ENCODE measurements around the gene SHC1.

SHC1 gene

GRCh38 chr1:155011437-155012025, 41.0 kb upstream of the SHC1 start:
- no peak overlapping the region for H3K4me3 ChIP-seq (ENCODE audit: control insufficient read depth, low read depth, low read length)
- no peak for DNase-seq (ENCODE audit: low read depth)
- TF ChIP-seq CTCF (conservative IDR thresholded peaks at IDR 0.05; ENCODE audit: control insufficient read depth, insufficient read depth, low read depth, low read length) = no peak

GRCh38 chr1:155011004-155011416, 40.5 kb upstream of the SHC1 start:
- DNase-seq (ENCODE audit: low read depth) = no peak
- no peak for TF ChIP-seq CTCF (conservative IDR thresholded peaks at IDR 0.05; ENCODE audit: control insufficient read depth, insufficient read depth, low read depth, low read length)
- no peak overlapping the region for H3K4me3 ChIP-seq (ENCODE audit: control insufficient read depth, low read depth, low read length)

- no peak for DNase-seq (ENCODE audit: low read depth)
- H3K4me3 ChIP-seq (ENCODE audit: control insufficient read depth, low read depth, low read length) = no peak overlapping the region
- TF ChIP-seq CTCF (conservative IDR thresholded peaks at IDR 0.05; ENCODE audit: control insufficient read depth, insufficient read depth, low read depth, low read length) = no peak
These were observed 39.8 kb upstream of the SHC1 start for GRCh38 chr1:155010211-155010918.

GRCh38 chr1:155009742-155010141, 39.2 kb upstream of the SHC1 start:
- H3K4me3 ChIP-seq (ENCODE audit: control insufficient read depth, low read depth, low read length) = no peak overlapping the region
- no peak for TF ChIP-seq CTCF (conservative IDR thresholded peaks at IDR 0.05; ENCODE audit: control insufficient read depth, insufficient read depth, low read depth, low read length)
- no peak for DNase-seq (ENCODE audit: low read depth)

- no peak overlapping the region for H3K4me3 ChIP-seq (ENCODE audit: control insufficient read depth, low read depth, low read length)
- no peak for DNase-seq (ENCODE audit: low read depth)
- TF ChIP-seq CTCF (conservative IDR thresholded peaks at IDR 0.05; ENCODE audit: control insufficient read depth, insufficient read depth, low read depth, low read length) = no peak
These were observed 38.7 kb upstream of the SHC1 start for GRCh38 chr1:155009221-155009711.

- DNase-seq (ENCODE audit: low read depth) = no peak
- H3K4me3 ChIP-seq (ENCODE audit: control insufficient read depth, low read depth, low read length) = no peak overlapping the region
- no peak for TF ChIP-seq CTCF (conservative IDR thresholded peaks at IDR 0.05; ENCODE audit: control insufficient read depth, insufficient read depth, low read depth, low read length)
These were observed 37.7 kb upstream of the SHC1 start for GRCh38 chr1:155008015-155008941.

All from fibroblast of mammary gland (primary cell).